OCI-LY3 (cell line): Measurements from ENCODE around the gene WDFY4.
A peak's percentile ranks its signal among the peaks of the same experiment; 100 is the strongest.

Experiments
- H2AFZ ChIP-seq: fragments of 200-600, 300-600 bp; shearing (Covaris generic); 2 replicates; pipeline ENCODE4 v1.6.0; 2014; ENCODE audit warnings: antibody characterized with exemption, low read depth, low read length
- H3K27ac ChIP-seq: fragments of 200-600, 300-600 bp; sonication (generic); 2 replicates; pipeline ENCODE4 v1.5.1; 2014; ENCODE audit warnings: mild to moderate bottlenecking, low read length, moderate library complexity, mixed read lengths
- H3K27me3 ChIP-seq: fragments of 200-600, 300-600 bp; sonication (generic); 2 replicates; pipeline ENCODE4 v1.6.1; 2014; ENCODE audit warnings: low read depth, low read length, mixed read lengths
- H3K36me3 ChIP-seq: fragments of 200-600, 300-600 bp; sonication (generic); replicated peaks from 2 replicates; pipeline ENCODE3; 2014; ENCODE audit warnings: low read depth, low read length, mixed read lengths
- H3K4me1 ChIP-seq: fragments of 300-600, 200-600 bp; sonication (generic); 2 replicates; pipeline ENCODE4 v1.6.1; 2014; ENCODE audit warnings: low read length, mixed read lengths
- H3K4me2 ChIP-seq: fragments of 200-600, 300-600 bp; sonication (generic); 2 replicates; pipeline ENCODE4 v1.6.1; 2014; ENCODE audit warnings: low read length, mixed read lengths
- H3K4me3 ChIP-seq: fragments of 300-600, 200-600 bp; sonication (generic); 2 replicates; pipeline ENCODE4 v1.5.1; 2014; ENCODE audit warnings: antibody characterized with exemption, mild to moderate bottlenecking, low read length, moderate library complexity
- H3K79me2 ChIP-seq: fragments of 300-600, 200-600 bp; shearing (Covaris generic); 2 replicates; pipeline ENCODE4 v1.6.1; 2014; ENCODE audit warnings: mild to moderate bottlenecking, low read length, mixed read lengths
- H3K9ac ChIP-seq: fragments of 300-600, 200-600 bp; shearing (Covaris generic); 2 replicates; pipeline ENCODE4 v1.6.0; 2014; ENCODE audit warnings: mild to moderate bottlenecking, low read length, moderate library complexity
- H3K9me3 ChIP-seq: fragments of 200-600, 300-600 bp; shearing (Covaris generic); 2 replicates; pipeline ENCODE4 v1.6.1; 2014; ENCODE audit warnings: low read length, mixed read lengths; ENCODE audit not compliant: insufficient read depth
- H4K20me1 ChIP-seq: fragments of 200-600, 300-600 bp; sonication (generic); 2 replicates; pipeline ENCODE4 v1.6.1; 2016; ENCODE audit warnings: low read length, mixed read lengths; ENCODE audit not compliant: insufficient read depth
- CTCF ChIP-seq: fragments of 200-600, 300-600 bp; sonication (generic); IDR thresholded peaks from 2 replicates; pipeline ENCODE4 v1.5.1; 2014; ENCODE audit warnings: antibody characterized with exemption, low read length, low read depth
- EZH2phosphoT487 ChIP-seq: fragments of 200-600 bp; shearing (Covaris generic); IDR thresholded peaks from 2 replicates; pipeline ENCODE4 v1.6.1; 2018; ENCODE audit warnings: antibody characterized with exemption, mixed run types, low read depth

The WDFY4 gene

GRCh38 chr10:48653347-48653746 is 31.3 kb upstream of the WDFY4 start:
- Histone ChIP-seq H4K20me1 (no peaks in the 10 kb centered on the region), H3K79me2 (no peaks in the 10 kb centered on the region), H3K4me2 (no peak overlapping the region), H3K36me3 (no peaks in the 10 kb centered on the region), H3K9me3 (no peaks in the 10 kb centered on the region), H3K9ac (no peak overlapping the region), H3K4me1 (peaks cover 24% of the 10 kb centered on the region), H3K27ac (no peak overlapping the region), H3K27me3 (peaks cover 50% of the 10 kb centered on the region), H2AFZ (no peak overlapping the region), H3K4me3 (no peak overlapping the region)
- TF ChIP-seq CTCF = no peak
- TF ChIP-seq EZH2phosphoT487 = no peak

GRCh38 chr10:48653944-48654698 is 30.6 kb upstream of the WDFY4 start:
- H2AFZ ChIP-seq = no peak overlapping the region
- peaks cover 27% of the 10 kb centered on the region for H3K4me1 ChIP-seq
- no peak for TF ChIP-seq EZH2phosphoT487
- no peak for TF ChIP-seq CTCF
- H3K79me2 ChIP-seq = no peaks in the 10 kb centered on the region
- peaks cover 45% of the 10 kb centered on the region for H3K27me3 ChIP-seq
- H4K20me1 ChIP-seq = no peaks in the 10 kb centered on the region
- H3K9me3 ChIP-seq = no peaks in the 10 kb centered on the region
- H3K9ac ChIP-seq = no peak overlapping the region
- H3K36me3 ChIP-seq = no peaks in the 10 kb centered on the region
- H3K4me2 ChIP-seq = no peak overlapping the region
- H3K27ac ChIP-seq = no peak overlapping the region
- H3K4me3 ChIP-seq = no peak overlapping the region

GRCh38 chr10:48655411-48656240 is 29.0 kb upstream of the WDFY4 start:
- H3K4me2 ChIP-seq = peak overlapping the region; percentile 94
- peak overlapping the region; percentile 94 for H3K4me3 ChIP-seq
- no peak overlapping the region for H3K27ac ChIP-seq
- H3K4me1 ChIP-seq = peaks cover 35% of the 10 kb centered on the region
- H2AFZ ChIP-seq = peak overlapping the region; percentile 57; the same call in 1 of the 2 replicates
- no peaks in the 10 kb centered on the region for H3K9me3 ChIP-seq
- H3K79me2 ChIP-seq = no peaks in the 10 kb centered on the region
- TF ChIP-seq CTCF = no peak
- TF ChIP-seq EZH2phosphoT487 = no peak
- H3K27me3 ChIP-seq = peaks cover 43% of the 10 kb centered on the region
- H3K36me3 ChIP-seq = no peaks in the 10 kb centered on the region
- peak overlapping the region; percentile 43 for H3K9ac ChIP-seq
- no peaks in the 10 kb centered on the region for H4K20me1 ChIP-seq

- Histone ChIP-seq H3K79me2 (no peaks in the 10 kb centered on the region), H3K4me3 (peak overlapping the region; percentile 94), H3K9me3 (no peaks in the 10 kb centered on the region), H3K27ac (no peak overlapping the region), H3K9ac (peak overlapping the region; percentile 66), H3K36me3 (no peaks in the 10 kb centered on the region), H4K20me1 (no peaks in the 10 kb centered on the region), H3K4me2 (peak overlapping the region; percentile 94), H3K4me1 (peaks cover 35% of the 10 kb centered on the region), H2AFZ (peak overlapping the region; percentile 98), H3K27me3 (peaks cover 36% of the 10 kb centered on the region)
- TF ChIP-seq CTCF (peak; percentile 83), EZH2phosphoT487 (no peak)
Measured at GRCh38 chr10:48656241-48656913, 28.3 kb upstream of the WDFY4 start.
